SHP77 (cell line): ENCODE data around the gene SRPX.

Source experiments
- DNase-seq, 2 experiments: peaks; one replicate each; lab custom pipeline; 2025; lab: John Stamatoyannopoulos, UW

Gene SRPX

GRCh38 chrX:38138900-38139299, 81.8 kb downstream of the SRPX start:
- DNase-seq, result no peak

- DNase-seq, result no peak
Observed at GRCh38 chrX:38138157-38138891, 82.3 kb downstream of the SRPX start.

GRCh38 chrX:38129366-38129765, 91.3 kb downstream of the SRPX start:
- DNase-seq, result no peak

GRCh38 chrX:38127961-38128360, 92.7 kb downstream of the SRPX start:
- DNase-seq, result no peak

GRCh38 chrX:38126179-38126578, 94.5 kb downstream of the SRPX start:
- no peak for DNase-seq

GRCh38 chrX:38124000-38124399, 96.7 kb downstream of the SRPX start:
- DNase-seq, result no peak

GRCh38 chrX:38117485-38117884, 103.2 kb downstream of the SRPX start:
- peak; percentile 74 to 77 for DNase-seq

GRCh38 chrX:38116706-38117105, 104.0 kb downstream of the SRPX start:
- no peak for DNase-seq

- peak; percentile 46 to 60 for DNase-seq
Observed at GRCh38 chrX:38112566-38112965, 108.1 kb downstream of the SRPX start.

- DNase-seq, result no peak
Observed at GRCh38 chrX:38111196-38111595, 109.5 kb downstream of the SRPX start.

GRCh38 chrX:38110231-38110630, 110.4 kb downstream of the SRPX start:
- no peak for DNase-seq

- no peak for DNase-seq
Observed at GRCh38 chrX:38109042-38109898, 111.4 kb downstream of the SRPX start.

- DNase-seq, result no peak
Observed at GRCh38 chrX:38108364-38108763, 112.3 kb downstream of the SRPX start.

- DNase-seq, result no peak
Observed at GRCh38 chrX:38106991-38107655, 113.5 kb downstream of the SRPX start.

GRCh38 chrX:38105216-38105725, 115.4 kb downstream of the SRPX start:
- DNase-seq, result no peak

- DNase-seq, result no peak
Observed at GRCh38 chrX:38103857-38104812, 116.5 kb downstream of the SRPX start.

- DNase-seq, result no peak
Observed at GRCh38 chrX:38102875-38103274, 117.8 kb downstream of the SRPX start.

GRCh38 chrX:38102240-38102639, 118.4 kb downstream of the SRPX start:
- no peak for DNase-seq

GRCh38 chrX:38099688-38100087, 121.0 kb downstream of the SRPX start:
- no peak for DNase-seq
